GM18499 (cell line): ENCODE results near the gene ARL5C.
"Not testable (repeated sequence)": the region's sequence is repeated elsewhere in the genome, so short reads cannot be mapped to it uniquely, and the experiment has no call there.

Source experiments
- ATAC-seq: cut with Tn5 transposase; IDR thresholded peaks from one replicate; pipeline ENCODE4 v1.9.1; 2021; ENCODE audit warnings: moderate number of reproducible peaks; ENCODE audit not compliant: insufficient read depth, unreplicated experiment

The ARL5C gene

DNA sequence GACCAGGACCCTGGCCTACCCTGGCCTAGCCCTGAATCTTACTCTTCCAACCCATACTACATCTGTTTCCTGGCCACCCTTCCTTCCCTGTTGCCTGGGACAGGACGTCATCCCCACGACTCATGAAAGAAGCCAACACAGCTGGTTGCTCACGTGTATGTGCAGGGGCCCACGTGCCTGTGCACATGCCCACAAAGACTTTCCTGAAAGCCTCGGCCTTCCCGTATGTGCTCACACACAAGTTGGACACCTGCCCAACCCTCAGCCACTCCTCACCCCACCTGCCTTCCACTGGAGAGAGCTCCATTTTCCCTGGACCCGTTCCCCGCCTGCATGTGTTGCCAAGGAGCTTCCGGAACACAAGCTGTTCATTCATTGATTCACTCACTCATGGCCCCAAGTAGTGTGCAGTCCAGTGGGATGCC is 21.5 kb downstream of the ARL5C start:
- no peak for ATAC-seq

DNA sequence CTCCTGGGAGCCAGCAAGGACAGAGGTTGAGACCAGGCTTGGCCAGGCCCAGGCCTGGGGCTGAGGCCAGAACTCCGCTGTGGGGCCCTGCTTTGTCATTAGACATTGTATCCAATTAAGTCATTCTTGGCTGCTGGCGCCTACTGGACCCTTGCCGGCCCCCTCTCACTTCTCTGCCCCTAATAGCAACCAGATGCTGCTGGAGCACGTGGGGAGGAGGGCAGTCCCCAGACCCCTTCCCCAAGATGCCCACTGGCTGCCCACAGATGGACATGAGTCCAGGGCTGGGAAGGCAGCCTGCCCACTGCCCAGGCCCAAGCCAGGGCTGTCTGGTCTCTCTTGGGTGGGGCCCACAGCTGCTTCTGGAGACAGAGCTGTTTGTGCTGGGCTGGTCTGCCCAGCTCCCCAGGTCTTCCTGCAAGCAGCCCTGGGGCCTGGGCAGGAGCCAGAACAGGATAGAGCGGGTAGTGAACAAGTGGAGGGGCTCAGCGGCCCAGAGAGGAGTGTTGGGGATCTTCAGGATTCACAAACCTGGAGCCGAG is 22.3 kb downstream of the ARL5C start:
- ATAC-seq: no peak

DNA sequence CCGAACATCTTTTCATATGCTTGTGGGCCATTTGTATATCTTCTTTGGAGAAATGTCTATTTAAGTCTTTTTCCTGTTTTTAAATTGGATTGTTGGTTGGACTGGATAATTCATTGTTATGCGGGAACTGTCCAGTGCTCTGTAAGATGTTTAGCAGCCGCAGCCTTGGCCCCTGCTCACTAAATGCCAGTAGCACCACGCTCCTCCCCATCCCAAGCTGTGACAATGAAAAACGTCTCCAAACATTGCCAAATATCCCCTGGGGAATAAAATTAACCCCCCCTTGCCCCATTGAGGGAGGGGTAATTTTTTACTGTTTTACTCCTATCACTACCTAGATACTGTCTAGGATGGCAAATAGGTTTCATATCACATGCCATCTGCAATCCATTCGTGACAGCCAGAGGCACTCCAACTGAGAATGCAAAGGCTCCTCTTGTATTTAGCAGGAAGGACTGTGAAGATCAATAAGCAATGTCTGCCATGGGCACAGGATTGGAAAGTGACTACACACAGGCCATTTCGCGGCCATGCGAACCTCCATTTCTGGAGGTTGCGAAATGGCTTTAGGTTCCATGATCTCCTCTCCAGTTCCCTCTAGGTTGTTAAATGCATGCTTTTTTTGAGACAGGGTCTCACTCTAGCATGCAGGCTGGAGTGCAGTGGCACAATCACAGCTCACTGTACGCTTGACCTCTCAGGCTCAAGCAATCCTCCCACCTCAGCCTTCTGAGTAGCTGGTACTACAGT is 23.9 kb downstream of the ARL5C start:
- no peak for ATAC-seq

DNA sequence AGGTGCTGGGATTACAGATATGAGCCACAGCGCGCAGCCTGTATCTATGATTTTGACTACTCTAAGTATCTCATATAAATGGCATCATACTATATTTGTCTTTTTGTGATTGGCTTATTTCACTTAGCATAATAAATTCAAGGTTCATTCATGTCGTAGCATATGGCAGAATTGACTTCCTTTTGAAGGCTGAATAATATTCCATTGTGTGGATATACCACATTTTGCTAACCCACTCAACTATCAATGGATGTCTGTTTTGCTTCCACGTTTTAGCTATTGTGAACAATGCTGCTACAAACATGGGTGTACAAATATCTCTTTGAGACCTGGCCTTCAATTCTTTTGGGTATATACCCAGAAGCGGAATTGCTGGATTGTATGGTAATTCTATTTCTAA is 24.7 kb downstream of the ARL5C start:
- ATAC-seq: no peak

DNA sequence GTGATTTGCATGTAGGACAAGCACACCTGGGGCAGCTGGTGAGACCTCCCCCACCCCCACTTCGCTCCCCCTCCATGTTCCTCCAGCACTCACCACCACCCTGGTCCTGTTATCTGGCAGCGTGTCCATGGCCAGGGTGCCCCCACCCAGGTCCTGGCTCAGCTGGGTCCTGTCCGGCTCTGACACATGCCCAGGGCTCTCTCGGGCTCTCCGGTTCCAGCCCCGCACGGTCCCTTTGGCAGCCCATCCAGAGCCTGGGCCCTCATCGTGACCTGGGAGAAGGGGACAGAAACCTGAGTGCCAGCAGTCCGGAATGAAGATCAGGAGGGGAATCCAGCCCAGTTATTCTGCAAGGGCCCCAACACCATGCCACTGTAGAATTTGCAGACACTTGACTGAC is 26.4 kb downstream of the ARL5C start:
- ATAC-seq: no peak

DNA sequence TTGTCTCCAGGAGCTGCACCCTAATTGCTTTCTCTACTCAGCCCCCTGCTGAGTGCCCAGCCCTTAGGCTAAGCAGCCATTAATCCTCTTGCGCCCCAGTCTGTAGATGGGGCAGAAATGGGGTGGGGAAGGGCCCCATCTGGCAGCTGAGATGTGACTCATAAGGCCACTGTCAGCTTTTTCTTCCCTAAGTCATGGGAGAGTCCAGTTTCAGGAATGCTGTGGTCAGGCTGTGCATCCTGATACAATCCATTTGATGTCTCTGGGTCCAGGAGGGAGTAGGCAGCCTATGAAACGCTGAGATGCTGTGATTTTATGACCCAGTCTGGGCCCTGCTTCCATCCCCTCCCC is 26.8 kb downstream of the ARL5C start:
- ATAC-seq: no peak

DNA sequence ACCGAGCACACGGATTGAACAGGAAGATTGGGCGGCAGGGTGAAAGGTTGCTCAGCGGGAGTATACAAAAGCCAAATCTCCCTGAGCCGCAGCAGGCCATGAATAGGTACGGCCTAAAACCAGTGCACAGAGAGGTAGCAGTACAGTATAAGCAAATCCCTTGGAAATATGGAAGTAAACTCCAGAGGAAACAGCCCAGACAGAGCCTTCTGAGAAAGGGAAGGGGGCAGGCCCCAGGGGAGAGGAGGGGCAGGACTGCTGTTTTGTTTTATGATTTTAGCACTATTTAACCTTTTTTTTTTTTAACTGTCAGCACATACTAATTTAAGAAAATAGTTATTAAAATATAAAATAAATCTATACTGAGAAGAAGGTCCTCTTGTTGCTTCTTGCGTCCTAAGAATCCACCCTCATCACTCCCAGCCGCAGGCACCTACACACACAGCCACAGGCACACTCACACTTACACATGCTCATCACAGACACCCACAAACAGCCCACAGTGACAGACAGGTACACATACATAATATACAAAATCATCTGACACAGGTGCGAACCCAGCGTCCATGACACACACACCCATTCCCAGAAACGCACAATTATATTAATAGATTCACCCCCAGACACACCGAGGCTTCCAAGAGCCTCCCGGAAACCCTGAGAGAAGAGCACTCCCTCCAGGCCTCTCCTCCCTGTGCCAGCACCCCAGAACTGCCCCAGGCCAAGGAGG is 27.4 kb downstream of the ARL5C start:
- no peak for ATAC-seq

DNA sequence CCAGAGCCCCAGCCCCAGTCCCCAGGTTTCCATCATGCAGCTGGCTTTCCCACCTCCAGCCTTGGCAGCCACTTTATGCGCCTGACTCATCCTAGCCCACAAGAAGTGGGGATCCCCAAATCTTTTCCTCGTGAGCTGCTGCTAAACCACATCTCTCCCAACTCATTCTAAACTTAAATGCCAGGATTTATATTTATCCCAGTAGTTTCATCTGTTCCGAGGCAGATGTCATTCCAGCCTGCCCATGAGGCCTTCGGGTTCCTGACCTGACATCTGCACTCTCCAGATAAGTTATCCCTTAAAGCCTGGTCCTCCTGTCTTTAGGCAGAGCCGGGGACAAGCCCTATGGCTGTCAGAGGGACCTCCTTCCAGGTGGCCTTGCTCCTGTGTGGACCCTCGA is 31.1 kb downstream of the ARL5C start:
- no peak for ATAC-seq

DNA sequence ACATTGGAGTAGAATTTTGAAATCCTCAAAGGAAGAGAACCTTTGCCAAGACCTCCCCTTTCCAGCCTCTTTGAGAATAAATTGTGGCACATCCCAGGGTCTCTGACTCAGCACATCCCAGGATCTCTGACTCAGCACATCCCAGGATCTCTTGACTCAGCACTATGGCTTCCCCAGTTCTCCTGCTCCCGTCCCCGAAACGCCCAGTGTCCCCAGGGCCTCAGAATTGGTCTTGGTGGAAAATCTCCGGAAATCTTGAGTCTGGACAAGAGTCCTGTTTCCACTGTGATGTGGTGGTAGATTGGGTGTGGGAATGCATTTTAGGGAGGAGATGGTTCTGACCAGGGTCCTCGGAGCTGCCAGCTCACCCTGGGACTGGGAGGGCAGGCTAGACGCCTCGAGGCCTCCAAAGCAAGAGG is 33.8 kb downstream of the ARL5C start:
- ATAC-seq: no peak

DNA sequence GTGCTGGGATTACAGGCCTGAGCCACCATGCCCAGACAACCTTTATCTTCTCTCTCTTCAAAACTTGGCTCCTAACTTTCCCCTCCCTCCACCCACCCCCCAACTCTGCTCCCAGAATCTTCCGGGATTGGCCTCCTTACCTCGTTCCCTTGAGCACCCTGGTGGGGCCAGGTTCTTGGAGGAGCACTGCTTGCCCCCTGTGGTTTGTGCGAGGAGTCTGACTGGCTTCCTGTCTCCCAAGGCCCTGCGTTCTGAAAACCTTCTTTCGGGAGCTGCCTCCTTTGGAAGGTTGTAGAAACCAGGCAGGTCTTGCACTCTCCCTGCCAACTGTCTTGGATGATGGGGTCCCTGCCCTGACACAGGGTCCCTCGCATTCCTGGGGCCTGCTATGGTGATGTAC is 34.3 kb downstream of the ARL5C start:
- ATAC-seq: no peak

DNA sequence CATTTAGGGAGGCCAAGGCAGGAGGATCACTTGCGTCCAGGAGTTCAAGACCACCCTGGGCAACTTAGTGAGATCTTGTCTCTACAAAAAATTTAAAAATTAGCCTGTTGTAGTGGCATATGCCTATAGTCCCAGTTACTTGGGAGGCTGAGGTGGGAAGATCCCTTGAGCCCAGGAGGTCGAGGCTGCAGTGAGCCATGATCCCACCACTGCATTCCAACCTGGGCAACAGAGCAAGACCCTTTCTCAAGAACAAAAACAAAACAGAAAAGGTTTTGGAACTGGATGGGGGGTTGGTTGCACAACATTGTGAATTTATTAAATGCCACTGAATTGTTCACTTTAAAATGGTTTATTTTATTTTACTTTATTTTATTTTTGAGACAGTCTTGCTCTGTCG is 35.8 kb downstream of the ARL5C start:
- ATAC-seq: no peak

DNA sequence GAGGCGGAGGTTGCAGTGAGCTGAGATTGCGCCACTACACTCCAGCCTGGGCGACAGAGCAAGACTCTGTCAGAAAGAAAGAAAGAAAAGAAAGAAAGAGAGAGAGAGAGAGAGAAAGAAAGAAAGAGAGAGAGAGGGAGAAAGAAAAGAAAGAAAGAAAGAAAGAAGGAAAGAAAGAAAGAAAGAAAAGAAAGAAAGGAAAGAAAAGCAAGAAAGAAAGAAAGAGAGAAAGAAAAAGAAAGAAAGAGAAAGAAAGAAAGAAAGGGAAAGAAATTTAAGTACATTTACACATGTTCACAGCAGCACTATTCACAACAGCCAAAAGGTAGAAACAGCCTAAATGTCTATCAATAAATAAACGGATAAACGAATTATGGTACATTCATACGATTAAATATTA is 36.4 kb downstream of the ARL5C start:
- ATAC-seq: not testable (repeated sequence)

DNA sequence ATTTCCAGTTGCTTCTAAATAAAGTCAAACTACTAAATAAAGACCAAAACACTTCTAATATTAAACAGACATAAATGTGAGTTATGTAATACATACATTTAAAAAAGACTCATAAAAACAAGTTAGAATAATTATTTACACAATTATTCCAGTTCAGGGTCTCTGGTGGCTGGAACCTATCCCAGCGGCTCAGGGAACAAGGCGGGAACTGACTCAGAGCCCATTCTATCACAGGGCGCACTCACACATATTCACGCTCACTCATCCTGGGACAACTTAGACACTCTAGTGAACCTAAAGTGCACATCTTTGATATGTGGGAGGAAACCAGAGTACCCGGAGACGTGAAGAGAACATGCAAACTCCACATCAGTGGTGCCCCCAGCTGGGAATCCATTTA is 39.5 kb downstream of the ARL5C start:
- no peak for ATAC-seq

DNA sequence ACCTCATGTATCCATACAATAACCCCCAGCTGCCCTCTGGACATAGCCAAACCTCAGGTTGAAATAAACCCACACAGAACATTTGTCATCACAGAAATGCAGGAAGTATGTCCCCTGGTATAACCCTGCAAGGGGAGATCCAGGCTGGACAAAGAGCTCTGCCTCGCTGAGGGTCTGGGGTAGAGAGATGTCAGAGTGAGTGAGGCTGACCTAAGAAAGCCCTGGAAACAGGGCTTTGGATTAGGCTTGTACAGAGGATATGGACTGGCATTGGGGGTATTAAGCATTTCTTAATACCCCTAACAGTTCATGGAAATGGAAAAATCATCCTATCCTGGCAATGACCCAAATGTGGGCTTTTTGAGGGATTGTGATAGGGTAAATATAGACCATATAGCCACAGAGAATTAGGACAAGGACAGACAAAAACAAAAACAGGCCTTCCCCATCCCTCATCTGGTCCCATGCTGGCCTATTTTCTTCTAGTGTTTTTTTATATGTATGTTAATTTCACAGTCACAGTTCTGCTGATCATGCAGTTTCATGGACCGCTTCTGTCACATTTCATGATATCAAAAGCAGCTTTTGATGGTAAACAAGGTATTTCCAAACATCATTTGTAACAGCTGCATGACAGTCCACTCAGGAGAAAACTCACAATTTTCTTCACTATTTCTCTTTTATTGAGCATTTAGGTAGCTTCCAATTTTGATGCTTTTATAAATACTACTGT is 40.7 kb downstream of the ARL5C start:
- no peak for ATAC-seq

DNA sequence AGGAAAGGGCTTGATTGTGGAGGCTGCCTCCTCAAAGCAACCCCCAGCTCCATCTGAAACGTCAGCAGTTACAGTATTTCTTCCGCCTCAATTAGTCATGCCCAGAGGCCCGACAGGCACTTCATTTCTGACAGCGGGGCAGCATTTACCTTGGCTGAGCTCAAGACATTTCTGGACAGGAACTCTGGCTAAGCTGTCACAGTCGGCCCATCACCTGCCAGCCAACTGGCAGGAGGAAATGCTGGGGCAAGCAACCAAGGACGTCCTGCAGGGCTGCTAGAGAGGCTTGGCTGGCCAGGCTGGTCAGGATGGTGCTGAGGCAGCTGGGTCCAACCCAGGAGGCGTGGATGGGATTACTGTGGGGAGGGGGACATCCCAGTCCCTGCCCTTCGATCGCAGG is 42.3 kb downstream of the ARL5C start:
- no peak for ATAC-seq

DNA sequence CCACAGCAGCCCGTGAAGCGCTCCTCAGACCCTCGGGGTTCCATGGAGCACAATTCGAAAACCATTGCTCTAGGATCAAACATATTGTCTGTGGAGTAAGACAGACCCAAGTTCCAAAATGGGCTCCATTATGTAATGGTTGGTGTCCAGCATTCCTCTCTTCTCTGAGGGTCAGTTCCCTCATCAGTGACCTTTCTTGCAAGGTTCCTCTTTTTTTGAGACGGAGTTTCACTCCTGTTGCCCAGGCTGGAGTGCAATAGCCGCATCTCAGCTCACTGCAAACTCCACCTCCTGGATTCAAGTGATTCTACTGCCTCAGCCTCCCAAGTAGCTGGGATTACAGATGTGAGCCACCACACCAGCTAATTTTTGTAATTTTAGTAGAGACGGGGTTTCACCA is 43.0 kb downstream of the ARL5C start:
- ATAC-seq: no peak

DNA sequence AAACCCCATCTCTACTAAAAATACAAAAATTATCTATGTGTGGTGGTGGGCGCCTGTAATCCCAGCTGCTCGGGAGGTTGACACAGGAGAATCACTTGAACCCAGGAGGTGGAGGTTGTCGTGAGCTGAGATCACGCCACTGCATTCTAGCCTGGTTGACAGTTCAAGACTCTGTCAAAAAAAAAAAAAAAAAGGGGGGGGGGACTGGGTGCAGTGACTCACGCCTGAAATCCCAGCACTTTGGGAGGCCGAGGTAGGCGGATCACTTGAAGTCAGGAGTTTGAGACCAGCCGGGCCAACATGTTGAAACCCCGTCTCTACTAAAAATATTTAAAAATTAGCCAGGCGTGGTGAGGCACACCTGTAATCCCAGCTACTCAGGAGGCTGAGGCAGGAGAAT is 44.0 kb downstream of the ARL5C start:
- ATAC-seq: not testable (repeated sequence)

DNA sequence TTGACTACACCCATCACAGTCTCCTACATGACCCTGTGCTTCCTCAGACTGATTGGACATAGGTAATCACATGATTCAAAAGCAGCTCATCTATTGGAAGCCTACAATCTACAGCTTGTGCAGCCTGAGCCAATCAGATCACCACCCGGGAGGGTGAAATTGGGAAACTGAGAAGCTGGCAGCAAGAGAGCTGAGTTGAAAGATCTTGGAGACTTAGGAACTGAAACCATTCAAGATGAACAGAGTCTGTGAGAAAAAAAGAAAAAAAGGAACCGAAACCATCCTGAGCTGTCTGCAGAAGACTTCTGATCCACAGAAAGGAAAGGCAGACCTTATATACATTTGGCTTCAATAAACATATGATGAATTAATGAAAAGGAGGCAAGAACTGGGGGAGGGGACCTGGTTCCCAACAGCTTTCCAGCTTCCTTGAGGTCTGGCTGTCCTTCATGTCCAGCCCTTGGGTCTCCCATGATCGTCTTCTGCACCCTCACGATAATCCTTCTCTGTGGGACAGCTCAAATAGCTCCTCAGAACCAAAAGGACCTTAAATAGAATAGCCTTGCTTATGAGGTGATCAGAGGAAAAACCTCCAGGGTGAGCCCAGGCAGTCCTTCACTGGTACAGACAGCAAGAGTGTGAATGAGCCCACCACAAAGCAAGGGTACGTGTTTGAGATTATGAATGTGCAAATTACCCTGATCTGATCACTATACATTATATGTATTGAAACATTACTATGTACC is 47.1 kb downstream of the ARL5C start:
- peak; percentile 60 for ATAC-seq

DNA sequence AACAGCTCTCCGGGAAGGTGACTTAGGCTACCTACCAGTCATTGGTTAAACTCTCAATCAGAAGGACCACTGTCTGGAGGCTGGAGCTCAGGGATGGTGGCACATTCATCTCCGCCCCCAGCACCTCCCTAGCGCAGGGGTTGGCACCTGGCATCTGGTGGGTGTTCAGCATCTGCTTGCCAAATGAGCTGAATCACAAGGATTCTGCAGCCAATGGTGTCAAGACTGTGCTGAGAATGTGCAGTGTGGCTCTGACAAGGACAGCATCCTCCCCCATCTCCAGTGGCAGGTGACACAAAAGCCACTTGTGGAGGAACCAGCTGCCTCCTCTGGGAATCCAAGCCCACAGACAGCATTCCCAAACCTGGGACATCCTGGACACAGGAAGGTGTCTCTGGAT is 49.7 kb downstream of the ARL5C start:
- no peak for ATAC-seq

DNA sequence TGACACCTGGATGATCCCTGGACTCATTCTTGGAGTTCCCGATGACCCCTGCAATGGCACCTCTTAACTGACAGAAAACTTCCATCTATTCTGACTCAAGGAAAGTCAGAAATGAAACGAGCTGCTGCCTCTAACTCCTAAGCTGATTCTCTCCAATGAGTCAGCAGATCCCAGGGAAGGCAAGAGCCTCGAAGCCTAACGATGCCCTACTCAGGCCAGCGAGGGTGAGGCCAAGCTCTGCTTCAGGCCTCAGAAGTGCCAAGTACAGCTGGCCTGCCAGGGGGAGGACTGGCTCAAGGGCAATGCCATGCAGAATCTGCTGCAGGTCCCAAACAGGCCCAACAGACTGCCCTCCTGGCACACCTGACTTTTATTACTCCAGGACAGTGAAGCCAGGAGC is 50.8 kb downstream of the ARL5C start:
- no peak for ATAC-seq
